Posterior cingulate gyrus (tissue), 11 donors: ENCODE data around the gene TOM1L2.

Source experiments
- DNase-seq, 10 donors: peaks; one replicate each; pipeline versions ENCODE4 v3.0.0 to v3.0.0-alpha.2; 2020 to 2021; ENCODE audit warnings: mixed read lengths in 3 of 10
- intact Hi-C: fragments of 100-400 bp; cut with DNase I; formaldehyde crosslinking; loops from one replicate; pipeline ENCODE4 v1.15.1; 2023

Gene TOM1L2

DNA sequence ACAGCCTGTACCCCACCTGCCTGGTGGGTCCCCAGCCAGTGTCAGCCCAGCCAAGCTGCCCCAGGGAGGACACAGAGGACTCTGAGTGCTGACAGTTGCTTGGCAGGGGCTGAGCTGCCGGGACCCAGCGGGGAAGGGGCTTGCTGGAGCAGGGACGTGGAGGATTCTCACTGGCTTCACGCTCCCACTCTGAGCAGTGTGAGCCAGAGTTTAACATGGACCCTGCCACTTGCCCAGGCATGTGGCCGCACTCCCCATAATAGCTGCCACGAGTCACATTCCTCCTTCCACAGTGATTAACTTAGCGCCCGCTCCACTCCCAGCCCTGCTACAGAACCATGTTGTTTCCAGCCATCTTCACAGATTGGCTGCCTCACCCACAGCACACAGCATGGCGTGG lies 166.6 kb downstream of the TOM1L2 start:
- intact Hi-C loops: no loop called here
- DNase-seq: no peak

DNA sequence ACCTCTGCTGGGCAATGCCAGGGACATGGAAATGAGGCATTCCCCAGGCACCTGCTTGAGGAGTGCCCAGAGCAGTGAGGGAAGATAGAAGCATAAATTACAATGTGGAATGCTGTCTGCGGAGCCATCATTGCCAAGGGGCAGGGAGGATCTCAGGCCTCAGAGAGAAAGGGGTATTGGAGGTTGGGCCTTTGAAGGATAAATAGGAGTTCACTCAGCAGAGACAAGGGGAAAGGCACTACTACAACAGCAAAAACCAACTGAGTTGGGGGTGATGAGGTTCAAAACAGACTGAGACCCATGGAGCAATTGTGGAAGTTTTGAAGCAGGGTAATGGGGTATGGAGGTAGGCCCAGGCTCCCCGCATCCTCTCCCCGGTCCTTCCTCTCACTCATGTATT lies 168.2 kb downstream of the TOM1L2 start:
- DNase-seq: no peak
- intact Hi-C loops: no loop called here

GRCh38 chr17:17801800-17802481 lies 170.3 kb downstream of the TOM1L2 start:
- DNase-seq: peak in 1 of 10 donors; percentile 64
- intact Hi-C loops: no loop called here

- intact Hi-C loops: no loop called here
- DNase-seq: peak in 1 of 10 donors; percentile 82
Observed at GRCh38 chr17:17800504-17801021, 171.6 kb downstream of the TOM1L2 start.

DNA sequence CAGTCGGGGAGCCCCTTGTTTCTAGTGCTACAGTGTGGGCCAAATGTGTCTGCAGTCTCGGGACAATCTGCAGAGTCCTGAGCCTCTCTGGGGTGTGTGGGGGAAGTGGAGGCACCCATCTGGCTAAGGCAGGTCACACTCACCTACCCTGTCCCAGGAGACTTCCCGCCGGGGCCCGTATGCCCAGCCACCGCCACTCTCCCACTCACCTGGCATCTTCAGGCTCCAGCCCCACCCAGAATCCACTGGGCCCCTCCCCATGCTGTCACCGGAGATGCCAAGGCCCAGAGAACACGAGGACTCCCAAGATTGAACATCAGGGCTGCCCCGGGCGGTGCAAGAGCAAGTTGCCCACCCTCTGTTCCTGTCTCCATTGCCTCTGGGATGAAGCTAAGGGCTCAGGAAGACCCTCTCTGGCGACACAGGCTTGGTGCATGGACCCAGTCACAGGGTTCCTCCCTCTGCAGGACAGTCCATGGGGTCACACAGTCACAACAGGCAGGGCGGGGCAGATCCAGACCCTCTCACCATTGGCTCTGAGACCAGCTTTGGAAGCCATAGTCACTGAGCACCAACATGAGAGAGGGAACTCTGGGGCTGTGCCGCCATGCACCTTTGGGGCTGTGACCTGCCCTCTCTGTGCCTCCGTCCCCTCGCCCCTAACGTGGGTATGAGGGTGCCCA lies 173.5 kb downstream of the TOM1L2 start:
- DNase-seq: no peak
- intact Hi-C loops: no loop called here

DNA sequence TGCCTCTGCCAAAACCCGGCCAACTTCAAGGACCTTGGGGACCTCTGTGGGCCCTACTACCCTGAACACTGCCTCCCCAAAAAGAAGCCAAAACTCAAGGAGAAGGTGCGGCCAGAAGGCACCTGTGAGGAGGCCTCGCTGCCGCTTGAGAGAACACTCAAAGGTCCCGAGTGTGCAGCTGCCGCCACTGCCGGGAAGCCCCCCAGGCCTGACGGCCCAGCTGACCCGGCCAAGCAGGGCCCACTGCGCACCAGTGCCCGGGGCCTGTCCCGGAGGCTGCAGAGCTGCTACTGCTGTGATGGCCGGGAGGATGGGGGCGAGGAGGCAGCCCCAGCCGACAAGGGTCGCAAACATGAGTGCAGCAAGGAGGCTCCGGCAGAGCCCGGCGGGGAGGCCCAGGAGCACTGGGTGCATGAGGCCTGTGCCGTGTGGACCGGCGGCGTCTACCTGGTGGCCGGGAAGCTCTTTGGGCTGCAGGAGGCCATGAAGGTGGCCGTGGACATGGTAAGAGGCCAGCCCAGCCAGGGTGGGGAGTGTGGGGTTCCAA lies 174.1 kb downstream of the TOM1L2 start:
- intact Hi-C loops: no loop called here

DNA sequence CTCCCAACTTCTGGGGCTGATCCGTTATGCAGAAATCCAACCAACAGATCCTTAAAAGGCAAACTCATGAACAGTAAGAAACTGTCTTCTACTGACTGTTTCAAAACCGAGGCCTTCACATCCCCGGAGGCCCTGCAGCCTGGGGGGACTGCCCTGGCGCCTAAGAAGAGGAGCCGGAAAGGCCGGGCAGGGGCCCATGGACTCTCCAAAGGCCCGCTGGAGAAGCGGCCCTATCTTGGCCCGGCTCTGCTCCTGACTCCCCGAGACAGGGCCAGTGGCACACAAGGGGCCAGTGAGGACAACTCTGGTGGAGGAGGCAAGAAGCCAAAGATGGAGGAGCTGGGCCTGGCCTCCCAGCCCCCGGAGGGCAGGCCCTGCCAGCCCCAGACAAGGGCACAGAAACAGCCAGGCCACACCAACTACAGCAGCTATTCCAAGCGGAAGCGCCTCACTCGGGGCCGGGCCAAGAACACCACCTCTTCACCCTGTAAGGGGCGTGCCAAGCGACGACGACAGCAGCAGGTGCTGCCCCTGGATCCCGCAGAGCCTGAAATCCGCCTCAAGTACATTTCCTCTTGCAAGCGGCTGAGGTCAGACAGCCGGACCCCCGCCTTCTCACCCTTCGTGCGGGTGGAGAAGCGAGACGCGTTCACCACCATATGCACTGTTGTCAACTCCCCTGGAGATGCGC lies 174.9 kb downstream of the TOM1L2 start:
- peak in 1 of 10 donors; percentile 69 for DNase-seq
- intact Hi-C loops: no loop called here

More for the DNA sequence above, 174.1 kb downstream of the TOM1L2 start:
- no peak for DNase-seq

DNA sequence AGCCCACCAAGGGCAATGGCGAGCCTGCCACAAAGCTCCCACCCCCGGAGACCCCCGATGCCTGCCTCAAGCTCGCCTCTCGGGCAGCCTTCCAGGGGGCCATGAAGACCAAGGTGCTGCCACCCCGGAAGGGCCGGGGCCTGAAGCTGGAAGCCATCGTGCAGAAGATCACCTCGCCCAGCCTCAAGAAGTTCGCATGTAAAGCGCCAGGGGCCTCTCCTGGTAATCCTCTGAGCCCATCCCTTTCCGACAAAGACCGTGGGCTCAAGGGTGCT lies 175.5 kb downstream of the TOM1L2 start:
- intact Hi-C loops: no loop called here
- peak in 1 of 10 donors; percentile 78 for DNase-seq

- peak in 1 of 10 donors; percentile 82 for DNase-seq
- intact Hi-C loops: no loop called here
Observed at GRCh38 chr17:17795946-17796786, 176.0 kb downstream of the TOM1L2 start.

DNA sequence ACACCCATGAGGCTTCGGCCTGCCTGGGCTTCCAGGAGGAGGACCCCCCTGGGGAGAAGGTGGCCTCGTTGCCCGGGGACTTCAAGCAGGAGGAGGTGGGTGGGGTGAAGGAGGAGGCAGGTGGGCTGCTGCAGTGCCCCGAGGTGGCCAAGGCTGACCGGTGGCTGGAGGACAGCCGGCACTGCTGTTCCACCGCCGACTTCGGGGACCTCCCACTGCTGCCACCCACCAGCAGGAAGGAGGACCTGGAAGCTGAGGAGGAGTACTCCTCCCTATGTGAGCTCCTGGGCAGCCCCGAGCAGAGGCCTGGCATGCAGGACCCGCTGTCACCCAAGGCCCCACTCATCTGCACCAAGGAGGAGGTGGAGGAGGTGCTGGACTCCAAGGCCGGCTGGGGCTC lies 176.9 kb downstream of the TOM1L2 start:
- intact Hi-C loops: no loop called here
- DNase-seq: no peak

DNA sequence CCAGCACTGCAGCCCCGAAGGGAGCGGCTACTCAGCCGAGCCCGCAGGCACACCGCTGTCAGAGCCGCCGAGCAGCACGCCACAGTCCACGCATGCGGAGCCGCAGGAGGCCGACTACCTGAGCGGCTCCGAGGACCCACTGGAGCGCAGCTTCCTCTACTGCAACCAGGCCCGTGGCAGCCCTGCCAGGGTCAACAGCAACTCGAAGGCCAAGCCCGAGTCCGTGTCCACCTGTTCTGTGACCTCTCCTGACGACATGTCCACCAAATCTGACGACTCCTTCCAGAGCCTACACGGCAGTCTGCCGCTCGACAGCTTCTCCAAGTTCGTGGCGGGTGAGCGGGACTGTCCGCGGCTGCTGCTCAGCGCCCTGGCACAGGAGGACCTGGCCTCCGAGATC lies 177.8 kb downstream of the TOM1L2 start:
- DNase-seq: no peak
- intact Hi-C loops: loop anchor here (5.0 kb wide), 1 partner anchor 102 kb away; no protein-coding TSS in a partner anchor
